NCI-H446 treated with DMSO at 0.1 percent for 48 hours (cell line): Measurements from ENCODE around the gene FOXD1.
"Not testable (repeated sequence)": the region's sequence is repeated elsewhere in the genome, so short reads cannot be mapped to it uniquely, and the experiment has no call there.

Experiments
- DNase-seq: peaks from one replicate; lab custom pipeline; 2025; lab: John Stamatoyannopoulos, UW

FOXD1 gene

DNA sequence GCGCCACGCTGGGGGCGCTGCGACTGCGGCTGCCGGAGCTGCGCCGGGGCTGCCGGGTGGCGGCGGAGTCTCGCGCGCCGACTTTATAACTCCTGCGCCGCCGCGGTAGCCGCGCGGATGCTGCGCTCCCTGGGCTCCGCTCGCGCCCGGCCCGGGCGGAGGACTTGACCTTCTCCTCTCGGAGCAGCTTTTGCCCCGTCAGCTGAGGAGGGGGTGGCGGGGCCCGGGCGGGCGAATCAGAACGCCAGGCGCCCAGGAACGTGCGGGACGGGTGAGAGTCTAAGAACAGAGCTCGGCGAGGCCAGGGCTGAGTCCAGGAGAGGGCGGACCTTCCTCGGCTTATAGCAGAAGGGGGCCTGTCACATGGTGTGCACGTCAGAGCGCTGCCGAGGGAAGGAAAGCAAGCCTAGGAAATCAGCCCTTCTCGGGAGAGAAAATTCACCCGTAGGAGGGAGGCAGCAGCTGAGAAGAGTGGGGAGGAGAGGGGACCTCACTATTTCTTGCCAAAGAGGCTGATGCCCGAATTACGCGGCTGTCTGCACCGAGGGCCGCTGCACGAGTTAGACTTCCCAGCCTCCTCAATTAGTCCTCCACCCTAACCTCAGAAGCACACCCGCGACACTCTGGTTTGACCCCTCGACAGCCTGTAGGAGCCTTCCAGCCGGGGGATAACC lies at the start of gene FOXD1:
Gene FOXD1, minus strand, starts transcription at position 315 of the 674 bp plus-strand sequence. CDS start 415 bp downstream, outside the sequence.
- peak; percentile 84 for DNase-seq

DNA sequence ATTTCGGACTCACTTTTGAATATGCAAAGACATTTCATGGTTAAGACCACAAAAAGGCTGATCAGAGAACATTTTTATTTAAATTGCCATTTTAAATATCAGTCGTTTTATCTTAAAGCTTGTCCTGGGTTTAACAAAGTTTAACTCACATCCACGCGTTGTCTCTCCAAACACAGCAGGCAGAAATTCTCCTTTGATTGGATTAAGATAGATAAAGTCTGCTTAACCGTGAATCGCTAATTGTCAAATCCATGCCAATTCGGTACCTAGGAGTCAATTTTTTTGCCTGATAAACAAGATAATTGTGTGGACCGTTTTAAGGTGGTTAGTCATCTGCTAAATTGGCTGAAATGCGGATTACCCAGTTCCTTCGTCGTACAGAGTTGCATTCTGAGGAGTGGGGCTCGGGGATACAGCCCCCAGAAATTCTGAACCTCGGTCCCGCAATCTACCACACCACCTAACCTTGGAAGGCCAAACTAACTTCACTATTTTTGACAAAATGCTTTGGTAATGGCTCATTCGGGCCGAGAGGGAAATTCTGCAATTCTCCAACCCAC lies 49.0 kb upstream of the FOXD1 start:
- no peak for DNase-seq

DNA sequence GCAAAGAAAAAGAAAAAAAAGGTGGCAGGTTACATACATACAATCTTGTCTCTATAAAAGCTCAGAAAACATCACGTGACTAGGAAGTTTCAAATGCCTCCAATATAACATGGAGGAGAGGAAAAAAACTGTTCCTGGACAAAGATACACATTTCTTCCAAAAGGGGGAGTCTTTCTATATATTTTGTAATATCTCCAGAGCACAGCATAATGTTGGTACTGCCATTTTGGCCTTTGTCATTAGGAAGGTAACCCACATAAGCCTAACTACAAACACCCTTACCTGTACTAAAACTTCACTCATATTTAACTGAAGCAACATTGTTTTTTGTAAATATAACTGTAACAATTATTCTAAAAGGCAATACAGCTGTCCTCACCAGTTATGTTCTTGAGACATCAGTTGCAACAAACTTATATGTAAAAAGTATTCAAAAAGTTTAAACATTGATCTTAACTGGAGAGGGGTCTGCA lies 48.4 kb upstream of the FOXD1 start:
- DNase-seq: peak; percentile 80

DNA sequence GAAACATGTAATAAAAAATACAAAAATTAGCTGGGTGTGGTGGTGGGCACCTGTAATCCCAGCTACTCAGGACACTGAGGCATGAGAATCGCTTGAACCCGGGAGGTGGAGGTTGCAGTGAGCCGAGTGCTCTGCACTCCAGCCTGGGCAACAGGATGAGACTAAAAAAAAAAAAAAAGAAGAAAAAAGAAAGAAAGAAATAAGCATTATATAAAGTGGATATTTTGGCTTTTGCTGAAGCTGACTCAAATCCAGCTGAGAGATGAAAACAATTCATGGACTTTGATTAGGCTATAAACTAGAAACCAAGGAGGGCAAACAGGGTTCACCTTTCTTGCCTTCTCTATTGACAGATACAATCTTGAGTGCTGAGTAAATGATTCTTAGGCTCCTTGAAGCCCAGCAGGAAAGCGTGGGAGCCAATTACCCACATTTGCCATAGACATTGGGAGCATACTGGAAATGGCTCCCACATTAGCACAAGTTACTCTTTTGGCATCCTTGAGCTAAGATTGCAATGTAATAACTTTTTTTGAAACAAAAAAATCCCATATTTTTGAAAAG lies 47.3 kb upstream of the FOXD1 start:
- no peak for DNase-seq

DNA sequence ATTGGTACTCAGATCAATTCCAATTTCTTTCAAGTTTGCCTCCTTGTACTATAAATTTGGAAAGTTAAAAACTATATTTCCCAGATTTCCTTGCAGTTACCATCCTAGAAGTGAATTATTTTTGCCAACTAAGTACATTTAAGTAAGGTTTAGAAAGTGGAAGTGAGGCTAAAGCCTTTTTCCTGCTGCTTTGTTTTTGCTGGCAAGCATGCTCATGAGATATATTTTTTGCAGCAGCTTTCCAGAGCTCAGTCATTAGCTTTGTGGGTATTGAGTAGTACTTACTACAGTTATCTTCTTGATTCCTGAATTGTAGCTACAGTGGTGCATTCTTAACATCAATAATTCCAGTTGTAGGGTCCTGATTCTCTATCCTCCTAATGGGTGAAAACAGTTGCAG lies 46.1 kb upstream of the FOXD1 start:
- DNase-seq: no peak

DNA sequence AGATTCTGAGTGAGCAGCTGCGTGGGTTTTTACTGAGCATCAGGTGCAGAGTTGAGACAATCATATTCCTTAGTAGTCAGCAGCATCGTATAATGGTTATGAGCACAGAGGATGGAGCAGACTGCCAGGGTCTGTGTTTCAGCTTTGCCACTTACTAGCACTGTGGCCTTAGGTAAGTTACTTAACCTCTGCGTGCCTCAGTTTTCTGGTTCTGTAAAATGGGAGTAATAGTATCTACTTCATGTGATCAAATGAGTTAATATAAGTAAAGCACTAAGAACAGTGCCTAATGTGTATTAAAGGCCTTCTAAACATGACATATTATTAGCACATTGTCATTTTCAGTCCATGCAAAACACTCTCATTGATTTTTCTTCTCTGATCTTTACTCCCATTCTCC lies 44.8 kb upstream of the FOXD1 start:
- DNase-seq: no peak

DNA sequence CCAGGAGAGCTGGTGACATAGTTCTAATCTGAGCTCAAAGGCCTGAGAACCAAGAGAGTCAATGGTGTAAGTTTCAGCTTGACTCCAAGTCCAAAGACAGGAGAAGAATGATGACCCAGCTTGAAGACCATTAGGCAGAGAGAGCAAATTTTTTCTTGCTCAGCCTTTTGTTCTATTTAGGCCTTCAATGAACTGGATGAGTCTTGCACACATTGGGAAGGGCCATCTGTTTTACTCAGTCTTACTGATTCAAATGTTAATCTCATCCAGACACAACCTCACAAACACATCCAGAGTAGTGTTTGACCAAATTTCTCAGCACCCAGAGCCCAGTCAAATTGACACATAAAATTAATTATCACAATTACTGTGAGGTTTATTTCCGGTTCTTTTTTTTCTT lies 42.6 kb upstream of the FOXD1 start:
- no peak for DNase-seq

DNA sequence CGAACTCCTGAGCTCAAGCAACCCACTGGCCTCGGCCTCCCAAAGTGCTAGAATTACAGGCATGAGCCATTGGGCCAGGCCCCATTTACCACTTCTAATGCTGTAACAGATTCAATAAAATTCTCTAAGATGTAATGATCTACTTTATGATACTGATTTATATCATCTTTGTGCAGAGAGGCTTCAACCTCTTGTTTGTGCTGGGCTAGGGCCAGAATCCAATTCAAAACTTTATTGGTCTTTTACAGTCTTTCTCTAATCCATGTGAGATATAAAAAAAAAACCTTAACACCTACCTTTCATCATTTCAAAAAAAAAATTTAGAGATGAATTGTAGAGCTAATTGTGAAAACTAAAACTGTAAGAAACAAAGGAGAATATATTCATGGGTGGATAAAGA lies 41.5 kb upstream of the FOXD1 start:
- no peak for DNase-seq

DNA sequence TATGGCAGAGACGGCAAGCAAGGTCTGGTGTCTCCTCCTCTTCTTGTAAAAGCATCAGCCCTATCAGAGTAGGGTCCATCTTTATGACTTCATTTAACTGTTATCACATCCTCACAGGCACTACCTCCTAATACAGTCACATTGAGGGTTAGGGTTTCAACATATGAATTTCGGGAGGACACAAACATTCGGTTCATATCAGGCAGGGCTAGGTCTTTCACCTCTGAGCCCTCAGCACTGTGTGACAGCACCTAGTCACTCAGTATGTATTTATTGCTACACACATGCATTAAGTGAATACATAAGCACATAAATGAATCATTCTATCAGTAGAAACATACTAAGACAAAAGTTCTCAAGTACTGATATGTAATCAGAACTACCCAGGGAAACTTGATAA lies 40.2 kb upstream of the FOXD1 start:
- no peak for DNase-seq

DNA sequence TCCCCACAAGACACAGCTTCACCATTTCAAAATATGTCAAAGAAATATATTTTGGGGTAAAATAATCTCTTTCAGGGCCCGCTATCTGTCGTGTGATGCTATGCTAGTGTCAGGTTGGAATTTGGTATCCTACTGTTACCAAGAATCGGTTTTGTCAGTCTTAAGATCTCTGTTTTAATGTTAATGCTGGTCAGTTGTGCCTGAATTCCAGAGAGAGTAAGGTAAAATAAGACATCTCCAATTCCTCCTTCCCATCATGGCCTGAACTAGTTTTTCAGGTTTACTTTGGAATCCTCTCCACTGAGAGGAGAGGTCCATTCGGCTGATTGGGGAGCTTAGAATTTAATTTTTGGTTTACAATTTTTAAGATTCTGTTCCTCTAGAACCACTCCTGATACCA lies 39.2 kb upstream of the FOXD1 start:
- DNase-seq: no peak

DNA sequence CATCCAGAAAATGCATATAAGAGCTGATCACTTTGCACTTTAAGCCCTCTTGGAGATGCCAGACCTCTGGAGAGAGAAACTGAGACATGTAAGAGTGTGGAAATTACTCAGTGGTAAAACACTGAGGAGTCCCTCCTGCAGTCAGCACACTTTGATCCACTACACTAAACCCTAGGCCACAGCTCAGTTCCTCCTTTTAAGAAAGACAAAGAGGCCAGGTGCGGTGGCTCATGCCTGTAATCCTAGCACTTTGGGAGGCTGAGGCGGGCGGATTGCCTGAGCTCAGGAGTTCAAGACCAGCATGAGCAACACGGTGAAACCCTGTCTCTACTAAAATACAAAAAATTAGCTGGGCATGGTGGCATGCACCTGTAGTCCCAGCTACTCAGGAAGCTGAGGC lies 38.7 kb upstream of the FOXD1 start:
- not testable (repeated sequence) for DNase-seq

DNA sequence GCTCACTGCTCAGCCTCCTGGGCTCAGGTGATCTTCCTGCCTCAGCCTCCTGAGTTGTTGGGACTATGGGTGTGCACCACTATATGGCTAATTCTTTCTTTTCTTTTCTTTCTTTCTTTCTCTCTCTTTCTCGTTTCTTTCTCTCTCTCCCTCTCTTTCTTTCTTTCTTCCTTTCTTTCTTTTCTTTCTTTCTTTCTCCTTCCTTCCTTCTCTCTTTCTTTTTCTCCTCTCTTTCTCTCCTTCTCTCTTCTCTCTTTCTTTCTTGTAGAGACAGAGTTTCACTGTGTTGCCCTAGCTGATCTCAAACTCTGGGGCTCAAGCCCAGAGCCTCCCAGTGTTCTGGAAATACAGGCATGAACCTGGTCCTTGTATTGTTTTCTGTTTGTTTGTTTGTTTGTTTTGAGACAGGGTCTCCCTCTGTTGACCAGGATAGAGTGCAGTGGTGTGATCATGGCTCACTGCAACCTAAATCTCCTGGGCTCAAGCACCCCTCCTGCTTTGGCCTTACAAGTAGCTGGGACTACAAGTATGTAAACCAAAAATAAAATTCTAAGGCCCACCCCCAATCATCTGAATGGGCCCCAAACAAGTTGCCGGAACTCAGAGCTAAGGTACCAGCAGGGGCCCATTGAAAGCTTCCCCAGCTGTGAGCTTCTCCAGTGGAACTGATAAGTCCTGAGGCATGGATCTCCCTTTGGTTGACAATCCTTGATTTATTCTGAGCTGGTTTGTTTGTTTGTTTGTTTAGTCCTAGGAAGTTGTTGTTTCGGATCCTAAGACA lies 37.7 kb upstream of the FOXD1 start:
- no peak for DNase-seq

DNA sequence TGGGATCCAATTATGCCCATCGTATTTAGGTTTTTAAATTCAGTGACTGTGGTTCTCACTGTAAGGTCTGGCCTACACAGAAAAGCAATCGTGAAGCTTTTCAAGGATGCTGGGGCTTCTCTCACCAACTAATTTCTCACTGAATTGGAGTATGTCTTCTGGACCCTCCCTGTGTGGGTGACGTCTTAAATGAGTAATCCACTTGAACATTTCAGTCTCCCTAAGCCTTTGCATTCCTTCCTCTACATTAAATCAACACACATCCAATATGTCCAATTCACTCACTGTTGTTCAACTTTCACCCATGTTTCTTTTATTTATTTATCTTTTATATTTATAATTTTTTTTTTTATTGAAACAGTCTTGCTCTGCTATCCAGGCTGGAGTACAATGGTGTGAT lies 37.1 kb upstream of the FOXD1 start:
- DNase-seq: no peak

DNA sequence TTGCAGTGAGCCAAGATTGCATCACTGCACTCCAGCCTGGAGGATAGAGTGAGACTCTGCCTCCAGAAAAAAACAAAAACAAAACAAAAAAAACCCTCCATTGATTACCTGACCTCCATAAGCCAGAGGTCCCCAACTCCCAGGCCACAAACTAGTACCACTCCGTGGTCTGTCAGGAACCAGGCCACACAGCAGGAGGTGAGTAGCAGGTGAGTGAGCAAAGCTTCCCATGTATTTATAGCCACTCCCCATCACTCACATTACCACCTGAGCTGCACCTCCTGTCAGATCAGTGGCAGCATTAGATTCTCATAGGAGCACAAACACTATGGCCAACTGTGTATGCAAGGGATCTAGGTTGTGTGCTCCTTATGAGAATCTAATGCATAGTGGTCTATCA lies 35.9 kb upstream of the FOXD1 start:
- no peak for DNase-seq

DNA sequence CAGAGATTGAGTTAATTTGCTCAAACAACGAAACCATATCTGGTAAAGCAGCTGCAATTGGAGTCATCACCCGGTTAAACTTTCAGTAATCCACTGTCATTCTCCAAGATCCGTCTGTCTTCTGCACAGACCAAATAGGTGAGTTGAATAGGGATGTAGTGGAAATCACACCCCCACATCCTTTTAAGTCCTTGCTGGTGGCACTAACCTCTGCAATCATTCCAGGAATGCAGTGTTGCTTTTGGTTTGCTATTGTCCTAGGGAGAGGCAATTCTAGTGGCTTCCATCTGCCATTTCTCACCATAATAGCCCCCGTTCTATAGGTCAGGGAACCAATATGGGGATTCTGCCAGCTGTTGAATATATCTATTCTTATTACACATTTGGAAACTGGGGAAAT lies 35.1 kb upstream of the FOXD1 start:
- DNase-seq: no peak

DNA sequence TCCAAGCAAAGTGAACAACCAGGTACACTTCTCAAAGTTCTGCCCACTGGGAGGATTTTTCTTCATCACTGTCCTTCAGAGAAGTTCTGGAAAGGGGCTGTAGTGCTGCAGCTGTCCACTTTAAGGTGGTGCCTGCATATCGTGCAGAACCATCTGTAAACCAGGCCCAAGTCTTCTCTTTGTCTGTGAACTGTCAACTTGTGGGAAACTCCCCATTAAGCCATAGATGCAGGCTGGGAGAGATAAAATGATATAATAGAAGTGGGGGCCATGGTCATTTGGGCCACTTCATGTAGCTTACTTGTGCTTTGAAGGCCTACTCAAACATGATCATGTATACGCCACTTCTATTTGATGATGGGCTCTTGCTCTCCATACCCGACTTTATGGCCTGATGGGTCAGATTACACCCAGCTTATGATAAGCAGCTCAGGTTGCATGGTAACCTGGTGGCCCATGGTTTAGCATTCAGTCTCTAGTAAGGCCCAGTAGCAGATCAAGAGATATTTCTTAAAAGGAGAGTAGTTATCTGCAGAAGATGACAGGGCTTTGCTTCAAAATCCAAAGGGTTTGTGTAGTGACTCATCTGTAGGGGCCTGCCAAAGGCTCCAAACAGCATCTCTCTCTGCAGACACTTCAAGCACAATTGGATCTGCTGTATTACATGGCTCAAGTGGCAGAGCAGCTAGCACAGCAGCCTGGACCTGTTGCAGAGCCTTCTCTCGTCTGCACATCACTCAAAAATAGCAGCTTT lies 34.0 kb upstream of the FOXD1 start:
- peak; percentile 15 for DNase-seq

DNA sequence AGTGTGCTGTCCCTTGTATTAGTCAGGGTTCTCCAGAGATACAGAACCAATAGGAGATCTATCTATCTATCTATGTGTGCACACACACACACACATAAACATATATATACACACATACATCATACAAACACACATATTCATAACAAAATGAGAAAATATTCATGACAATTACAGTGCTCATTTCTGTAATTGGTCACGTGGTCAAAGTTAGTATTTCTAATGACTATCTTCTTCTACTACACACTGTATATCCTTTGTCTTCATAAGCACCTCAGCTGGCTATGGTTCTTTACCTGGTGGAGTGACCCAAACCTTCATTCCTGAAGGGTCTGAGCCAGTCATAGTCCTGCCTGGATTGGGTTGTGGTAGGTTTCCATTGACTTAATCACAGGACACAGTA lies 31.9 kb upstream of the FOXD1 start:
- no peak for DNase-seq

DNA sequence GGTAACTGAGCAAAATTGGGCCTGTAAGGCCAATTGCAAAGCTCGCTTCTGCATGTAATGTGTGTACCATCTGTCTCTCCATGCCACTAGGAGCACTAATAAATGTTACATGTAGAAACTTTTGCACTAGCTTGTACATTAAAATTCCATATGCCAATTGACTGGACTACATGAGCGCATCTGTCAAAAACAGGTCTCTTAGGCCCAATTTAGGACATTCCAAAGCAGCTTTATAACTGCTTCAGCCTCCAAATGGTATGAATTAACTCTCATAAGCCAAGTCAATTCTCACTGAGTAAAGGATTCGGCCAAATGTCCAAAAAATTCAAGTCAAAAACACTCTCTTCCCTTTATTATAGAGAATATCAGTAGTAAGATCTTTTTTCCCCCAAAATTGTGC lies 23.5 kb upstream of the FOXD1 start:
- no peak for DNase-seq

DNA sequence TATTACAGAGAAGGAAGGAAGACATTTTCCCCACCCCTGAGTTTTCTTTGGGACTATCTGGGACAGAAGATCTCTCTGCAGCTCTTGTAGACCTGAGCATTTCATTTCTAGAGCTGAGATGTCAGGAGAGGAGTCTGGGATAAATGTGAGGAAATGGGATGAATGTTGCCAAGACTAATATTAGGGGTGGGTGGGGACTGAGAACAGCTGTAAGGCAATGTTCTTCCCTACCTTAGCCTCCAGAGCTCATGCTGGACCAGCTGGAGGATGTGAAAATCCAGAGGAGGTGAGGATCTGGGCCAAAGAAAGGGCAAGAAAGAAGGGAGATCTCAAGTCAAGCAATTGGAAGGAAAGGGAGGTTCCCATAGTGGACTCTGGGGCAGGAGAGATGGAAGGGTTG lies 23.1 kb upstream of the FOXD1 start:
- no peak for DNase-seq

DNA sequence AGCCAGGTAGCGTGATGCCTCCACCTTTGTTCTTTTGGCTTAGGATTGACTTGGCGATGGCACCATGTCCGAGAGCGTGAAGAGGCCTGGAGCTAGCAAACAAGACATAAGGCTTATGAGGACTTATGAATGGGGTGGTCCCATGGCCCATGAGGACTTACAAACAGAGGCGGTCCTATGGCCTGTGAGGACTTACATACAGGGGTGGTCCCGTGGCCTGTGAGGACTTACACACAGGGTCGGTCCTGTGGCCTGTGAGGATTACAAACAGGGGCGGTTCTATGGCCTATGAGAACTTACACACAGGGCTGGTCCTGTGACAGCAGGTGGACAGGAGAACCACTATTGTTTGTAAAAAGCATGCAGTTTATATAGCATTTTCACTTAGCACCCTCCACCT lies 21.3 kb upstream of the FOXD1 start:
- no peak for DNase-seq

DNA sequence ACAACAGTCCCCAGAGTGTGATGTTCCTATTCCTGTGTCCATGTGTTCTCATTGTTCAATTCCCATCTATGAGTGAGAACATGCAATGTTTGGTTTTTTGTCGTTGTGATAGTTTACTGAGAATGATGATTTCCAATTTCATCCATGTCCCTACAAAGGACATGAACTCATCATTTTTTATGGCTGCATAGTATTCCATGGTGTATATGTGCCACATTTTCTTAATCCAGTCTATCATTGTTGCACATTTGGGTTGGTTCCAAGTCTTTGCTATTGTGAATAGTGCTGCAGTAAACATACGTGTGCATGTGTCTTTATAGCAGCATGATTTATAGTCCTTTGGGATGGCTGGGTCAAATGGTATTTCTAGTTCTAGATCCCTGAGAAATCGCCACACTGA lies 20.1 kb upstream of the FOXD1 start:
- DNase-seq: not testable (repeated sequence)

DNA sequence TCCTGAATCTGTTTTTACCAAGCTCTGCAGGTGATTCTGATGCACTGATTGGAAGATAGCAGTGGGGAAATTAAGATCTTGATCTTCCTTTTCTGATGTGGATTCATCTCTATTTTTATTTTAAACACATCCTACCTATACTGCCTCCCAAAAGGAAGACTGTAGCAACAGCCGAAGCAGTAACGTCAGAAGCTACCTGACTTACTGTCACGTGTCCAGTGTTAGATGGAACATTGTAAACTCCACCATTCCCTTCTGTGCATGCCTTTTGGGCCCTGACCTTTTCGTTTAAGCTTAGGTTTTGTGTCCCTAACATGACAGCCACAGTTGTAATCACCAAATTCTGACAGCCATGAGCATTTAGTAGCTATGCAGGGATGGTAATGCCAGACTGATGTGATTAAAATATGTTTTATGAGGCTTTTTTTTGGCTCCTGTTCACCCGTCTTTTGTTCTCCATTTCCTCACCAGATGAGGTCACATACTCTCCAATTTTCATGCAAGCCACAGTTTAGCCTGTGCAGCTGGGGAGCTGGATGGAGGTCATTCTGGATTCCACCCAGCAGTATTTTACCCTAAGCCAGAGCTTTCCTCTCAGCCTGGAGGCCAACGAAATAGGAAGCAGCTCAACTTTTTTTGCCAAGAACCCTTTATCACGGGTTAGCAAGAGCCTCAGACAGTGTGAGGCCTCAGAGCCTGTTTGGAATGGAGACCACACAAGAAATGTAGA lies 15.6 kb upstream of the FOXD1 start:
- DNase-seq: no peak
